Measurements from ENCODE around the gene HCLS1.

HCLS1 gene

DNA sequence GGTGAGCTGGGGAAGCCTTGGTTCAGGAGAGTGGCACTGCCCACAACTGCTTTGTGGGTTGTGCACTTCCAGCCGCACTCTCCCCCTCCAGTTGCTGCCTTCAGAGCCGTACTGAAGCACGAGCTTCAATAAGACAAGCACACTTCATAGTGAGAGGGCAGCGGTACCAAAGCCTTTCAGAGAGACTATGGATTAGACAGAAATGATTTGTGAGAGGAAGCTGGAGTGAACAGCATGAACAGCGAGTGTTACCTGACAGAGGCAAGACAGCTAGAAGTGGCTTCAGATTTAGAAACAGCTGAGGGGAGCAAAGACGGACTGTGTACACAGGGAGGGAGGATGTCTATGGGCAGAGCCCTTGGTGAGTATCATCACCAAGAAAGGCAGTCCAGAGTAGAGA lies 31.1 kb downstream of the HCLS1 start:
- TF ChIP-seq EZH2phosphoT487 (conservative IDR thresholded peaks at IDR 0.05; ENCODE audit: low read length): no peak
- no peak for TF ChIP-seq CTCF (IDR thresholded peaks at IDR 0.05; ENCODE audit: insufficient read depth, low read length, poor library complexity, severe bottlenecking)

GRCh38 chr3:121627622-121628021 lies 33.1 kb downstream of the HCLS1 start:
- Histone ChIP-seq H3F3A (ENCODE audit: insufficient read depth) (no peaks in the 10 kb centered on the region), H3K27ac (ENCODE audit: low read depth, low read length) (no peak overlapping the region), H3K4me3 (ENCODE audit: insufficient read depth, low read length, poor library complexity, severe bottlenecking) (no peak overlapping the region), H2AFZ (ENCODE audit: low read depth, low read length, severe bottlenecking) (no peak overlapping the region), H3K9me2 (replicated peaks; ENCODE audit: insufficient read depth, low read length) (no peaks in the 10 kb centered on the region), H3K79me2 (ENCODE audit: insufficient read depth, low read length) (no peaks in the 10 kb centered on the region), H3K9me3 (ENCODE audit: insufficient read depth, low read length) (no peaks in the 10 kb centered on the region), H3K36me3 (ENCODE audit: low read length) (no peaks in the 10 kb centered on the region), H3K9ac (ENCODE audit: low read length) (no peak overlapping the region), H3K27me3 (ENCODE audit: low read length) (no peaks in the 10 kb centered on the region), H3K4me2 (ENCODE audit: low read depth, low read length, poor library complexity, severe bottlenecking) (no peak overlapping the region), H4K20me1 (ENCODE audit: low read depth, low read length) (no peaks in the 10 kb centered on the region)
- no peak for TF ChIP-seq EZH2phosphoT487 (conservative IDR thresholded peaks at IDR 0.05; ENCODE audit: low read length)
- no peak for TF ChIP-seq CTCF (IDR thresholded peaks at IDR 0.05; ENCODE audit: insufficient read depth, low read length, poor library complexity, severe bottlenecking)

More for the DNA sequence above, 31.1 kb downstream of the HCLS1 start:
- Histone ChIP-seq H4K20me1 (ENCODE audit: low read depth, low read length) (no peaks in the 10 kb centered on the region), H3K9ac (ENCODE audit: low read length) (no peak overlapping the region), H3K27me3 (ENCODE audit: low read length) (no peaks in the 10 kb centered on the region), H3K36me3 (ENCODE audit: low read length) (no peaks in the 10 kb centered on the region), H3K79me2 (ENCODE audit: insufficient read depth, low read length) (no peaks in the 10 kb centered on the region), H3F3A (ENCODE audit: insufficient read depth) (no peaks in the 10 kb centered on the region), H3K9me2 (replicated peaks; ENCODE audit: insufficient read depth, low read length) (no peaks in the 10 kb centered on the region), H3K27ac (ENCODE audit: low read depth, low read length) (no peak overlapping the region), H3K9me3 (ENCODE audit: insufficient read depth, low read length) (no peaks in the 10 kb centered on the region), H3K4me3 (ENCODE audit: insufficient read depth, low read length, poor library complexity, severe bottlenecking) (no peak overlapping the region), H3K4me2 (ENCODE audit: low read depth, low read length, poor library complexity, severe bottlenecking) (no peak overlapping the region), H2AFZ (ENCODE audit: low read depth, low read length, severe bottlenecking) (no peak overlapping the region)

- H3K4me3 ChIP-seq (ENCODE audit: insufficient read depth, low read length, poor library complexity, severe bottlenecking): no peak overlapping the region
- H4K20me1 ChIP-seq (ENCODE audit: low read depth, low read length): no peaks in the 10 kb centered on the region
- no peaks in the 10 kb centered on the region for H3K36me3 ChIP-seq (ENCODE audit: low read length)
- H3K79me2 ChIP-seq (ENCODE audit: insufficient read depth, low read length): no peaks in the 10 kb centered on the region
- no peak overlapping the region for H3K27ac ChIP-seq (ENCODE audit: low read depth, low read length)
- H3K9me2 ChIP-seq (replicated peaks; ENCODE audit: insufficient read depth, low read length): no peaks in the 10 kb centered on the region
- no peaks in the 10 kb centered on the region for H3F3A ChIP-seq (ENCODE audit: insufficient read depth)
- H3K27me3 ChIP-seq (ENCODE audit: low read length): no peaks in the 10 kb centered on the region
- H3K9ac ChIP-seq (ENCODE audit: low read length): no peak overlapping the region
- no peak overlapping the region for H3K4me2 ChIP-seq (ENCODE audit: low read depth, low read length, poor library complexity, severe bottlenecking)
- no peak overlapping the region for H2AFZ ChIP-seq (ENCODE audit: low read depth, low read length, severe bottlenecking)
- TF ChIP-seq EZH2phosphoT487 (conservative IDR thresholded peaks at IDR 0.05; ENCODE audit: low read length) (no peak), CTCF (IDR thresholded peaks at IDR 0.05; ENCODE audit: insufficient read depth, low read length, poor library complexity, severe bottlenecking) (no peak)
- no peaks in the 10 kb centered on the region for H3K9me3 ChIP-seq (ENCODE audit: insufficient read depth, low read length)
Observed at GRCh38 chr3:121627211-121627610, 33.5 kb downstream of the HCLS1 start.

Data from SU-DHL-6 (cell line).